Activated T-helper 1 cell treated with anti-CD3 and anti-CD28 coated beads, Interleukin-12 subunit alpha, Interleukin-12 subunit beta, Interleukin-2, Interleukin-4 antibody, amounts not matched to agents 30 ng/mL and 10 ng/mL and 1 ng/mL, durations not matched to agents 14 hours and 24 hours and 36 hours (primary cell): ENCODE measurements around the gene CACNA1C. TPM values are rescaled to one million over a fixed set of nuclear protein-coding genes. Genes with fewer than 3 reads are reported as not detected.

Experiments
- DNase-seq: peaks from one replicate; pipeline ENCODE4 v3.0.0; 2021; ENCODE audit warnings: low spot score
- H3K27ac Mint-ChIP-seq: one replicate; pipeline ENCODE4 v1.8.0; 2021; ENCODE audit warnings: mild to moderate bottlenecking, mixed read lengths
- H3K27me3 Mint-ChIP-seq: one replicate; pipeline ENCODE4 v1.8.0; 2022; ENCODE audit warnings: mild to moderate bottlenecking, moderate library complexity, mixed read lengths; ENCODE audit not compliant: insufficient read depth
- H3K36me3 Mint-ChIP-seq: one replicate; pipeline ENCODE4 v1.8.0; 2021; ENCODE audit warnings: low read depth, mixed read lengths
- H3K4me1 Mint-ChIP-seq: one replicate; pipeline ENCODE4 v1.8.0; 2021; ENCODE audit warnings: low read depth, mixed read lengths
- H3K4me3 Mint-ChIP-seq: one replicate; pipeline ENCODE4 v1.8.0; 2021; ENCODE audit warnings: mild to moderate bottlenecking, moderate library complexity, mixed read lengths
- H3K9me3 Mint-ChIP-seq: one replicate; pipeline ENCODE4 v1.8.0; 2021; ENCODE audit warnings: mixed read lengths
- intact Hi-C: fragments of 100-400 bp; cut with micrococcal nuclease; formaldehyde crosslinking; loops from one replicate; pipeline ENCODE4 v1.15.1; 2024
- total RNA-seq: library from RNA; stranded (reverse); gene quantifications from 2 replicates; pipeline ENCODE4 v1.2.3, GENCODE V29; 2022

The CACNA1C gene
- total RNA-seq, 1 donor from 2014 or later = 0.18 TPM

DNA sequence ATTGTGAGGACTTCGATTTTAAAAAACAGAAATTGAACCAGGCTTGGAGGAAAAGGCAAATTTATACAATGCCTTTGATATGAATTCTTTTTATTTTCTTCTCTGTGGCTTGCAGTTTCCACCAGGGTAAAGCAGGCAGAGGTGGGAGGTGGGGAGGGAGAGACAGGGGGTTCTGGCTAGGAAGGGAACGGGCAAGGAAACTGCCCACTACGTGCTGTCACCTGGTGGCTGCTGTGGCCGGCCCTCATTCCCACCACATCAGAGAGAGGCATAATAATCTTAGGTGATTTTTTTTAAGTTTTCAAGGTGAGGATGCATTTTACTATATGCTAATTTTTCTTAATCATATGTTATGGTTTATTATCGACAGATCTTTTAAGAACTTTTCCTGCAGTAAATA, 145.8 kb downstream of the CACNA1C start:
- Mint-ChIP-seq H3K9me3 (no peaks in the 10 kb centered on the region), H3K36me3 (no peaks in the 10 kb centered on the region), H3K27me3 (peaks cover 5% of the 10 kb centered on the region), H3K4me1 (no peaks in the 10 kb centered on the region), H3K4me3 (no peak overlapping the region), H3K27ac (no peak overlapping the region)
- intact Hi-C loops = no loop called here
- no peak for DNase-seq

GRCh38 chr12:2205996-2206395, 153.2 kb downstream of the CACNA1C start:
- intact Hi-C loops = no loop called here
- Mint-ChIP-seq H3K36me3 (no peaks in the 10 kb centered on the region), H3K4me1 (no peaks in the 10 kb centered on the region), H3K27me3 (peaks cover 4% of the 10 kb centered on the region), H3K27ac (no peak overlapping the region), H3K9me3 (no peaks in the 10 kb centered on the region), H3K4me3 (no peak overlapping the region)
- no peak for DNase-seq

DNA sequence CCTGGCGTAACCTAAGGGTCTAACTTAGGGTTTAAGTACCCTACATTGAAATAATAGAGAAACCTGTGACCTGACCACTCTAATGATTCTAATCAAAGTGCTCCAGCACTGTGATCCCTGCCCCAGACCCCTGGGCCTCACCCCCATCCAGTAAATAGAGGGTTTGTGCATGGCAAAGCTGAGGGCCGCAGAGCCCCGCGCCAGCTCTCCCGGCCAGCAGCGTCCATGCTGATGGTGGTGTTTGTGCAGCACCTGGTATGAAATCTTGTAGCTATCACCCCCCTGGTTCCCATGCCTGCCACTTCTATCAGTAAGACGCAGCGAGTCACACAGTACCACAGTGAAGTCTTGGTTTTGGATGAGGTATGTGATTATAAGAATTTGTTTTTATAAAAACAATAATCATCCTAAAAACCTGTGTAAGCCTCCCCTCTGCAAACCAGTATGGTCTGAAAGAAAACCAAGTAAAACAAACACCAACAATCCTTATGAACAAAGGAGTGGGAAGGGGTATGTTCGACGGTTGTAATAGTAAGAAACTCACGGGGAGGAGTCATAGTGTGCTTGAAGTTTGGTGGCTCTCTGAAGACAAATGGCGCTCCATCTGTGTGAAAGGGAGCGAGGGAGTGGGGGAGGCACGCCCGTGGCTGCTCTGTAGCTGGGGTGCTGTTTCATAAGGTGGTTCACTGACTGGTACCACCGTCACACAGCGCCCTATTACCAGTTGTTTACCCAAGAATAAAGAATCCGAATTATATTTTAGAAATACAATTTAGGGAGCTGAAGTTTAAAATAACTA, 156.2 kb downstream of the CACNA1C start:
- Mint-ChIP-seq H3K36me3 (no peaks in the 10 kb centered on the region), H3K4me1 (no peaks in the 10 kb centered on the region), H3K4me3 (no peak overlapping the region), H3K9me3 (no peaks in the 10 kb centered on the region), H3K27ac (no peak overlapping the region), H3K27me3 (peaks cover 8% of the 10 kb centered on the region)
- intact Hi-C loops = no loop called here
- DNase-seq = no peak

DNA sequence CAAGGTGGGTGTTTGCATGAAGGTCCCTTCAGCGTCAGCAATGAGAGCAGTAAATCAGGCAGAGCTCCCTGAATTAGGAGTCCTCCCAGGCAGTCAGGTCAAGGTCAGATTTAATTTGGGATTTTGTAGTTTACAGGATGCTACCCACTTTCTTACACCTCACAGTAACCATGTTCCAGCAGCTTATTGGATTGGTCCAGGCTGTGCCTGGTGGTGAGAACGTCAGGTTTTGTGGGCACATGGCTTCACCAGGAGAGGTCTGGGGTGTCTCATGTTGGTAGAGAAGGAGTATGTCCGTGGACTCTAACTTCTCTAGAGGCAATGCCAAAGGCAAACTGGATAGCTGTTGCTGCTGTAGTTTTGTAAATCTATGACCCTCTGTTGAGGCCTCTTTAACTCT, 158.3 kb downstream of the CACNA1C start:
- no peaks in the 10 kb centered on the region for H3K9me3 Mint-ChIP-seq
- H3K36me3 Mint-ChIP-seq = no peaks in the 10 kb centered on the region
- H3K4me1 Mint-ChIP-seq = no peaks in the 10 kb centered on the region
- intact Hi-C loops = no loop called here
- H3K4me3 Mint-ChIP-seq = no peak overlapping the region
- H3K27ac Mint-ChIP-seq = no peak overlapping the region
- no peak for DNase-seq
- peaks cover 12% of the 10 kb centered on the region for H3K27me3 Mint-ChIP-seq

DNA sequence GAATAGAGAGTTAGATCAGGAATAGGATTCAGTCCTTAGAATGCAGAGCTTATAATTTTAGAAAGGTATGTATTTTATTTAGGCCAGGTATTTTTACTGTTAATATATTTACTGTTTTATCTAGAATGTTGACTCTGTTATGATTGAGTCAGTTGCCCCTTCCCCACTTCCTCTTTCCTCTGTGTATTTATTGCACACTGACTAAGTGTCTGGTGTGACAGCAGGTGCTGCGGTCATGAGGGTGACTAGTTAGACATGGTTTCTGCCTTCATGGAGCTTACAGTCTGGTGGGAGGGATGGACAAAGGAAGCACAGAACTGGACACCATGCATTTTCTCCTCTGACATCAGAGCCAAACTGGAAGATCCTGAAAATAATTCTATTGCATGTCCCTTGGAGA, 159.8 kb downstream of the CACNA1C start:
- Mint-ChIP-seq H3K36me3 (no peaks in the 10 kb centered on the region), H3K27me3 (peaks cover 12% of the 10 kb centered on the region), H3K27ac (no peak overlapping the region), H3K4me3 (no peak overlapping the region), H3K9me3 (no peaks in the 10 kb centered on the region), H3K4me1 (no peaks in the 10 kb centered on the region)
- DNase-seq = no peak
- intact Hi-C loops = no loop called here

GRCh38 chr12:2212971-2213869, 160.4 kb downstream of the CACNA1C start:
- no peaks in the 10 kb centered on the region for H3K36me3 Mint-ChIP-seq
- no peaks in the 10 kb centered on the region for H3K4me1 Mint-ChIP-seq
- DNase-seq = no peak
- H3K4me3 Mint-ChIP-seq = no peak overlapping the region
- intact Hi-C loops = no loop called here
- H3K27ac Mint-ChIP-seq = no peak overlapping the region
- peaks cover 13% of the 10 kb centered on the region for H3K27me3 Mint-ChIP-seq
- no peaks in the 10 kb centered on the region for H3K9me3 Mint-ChIP-seq

DNA sequence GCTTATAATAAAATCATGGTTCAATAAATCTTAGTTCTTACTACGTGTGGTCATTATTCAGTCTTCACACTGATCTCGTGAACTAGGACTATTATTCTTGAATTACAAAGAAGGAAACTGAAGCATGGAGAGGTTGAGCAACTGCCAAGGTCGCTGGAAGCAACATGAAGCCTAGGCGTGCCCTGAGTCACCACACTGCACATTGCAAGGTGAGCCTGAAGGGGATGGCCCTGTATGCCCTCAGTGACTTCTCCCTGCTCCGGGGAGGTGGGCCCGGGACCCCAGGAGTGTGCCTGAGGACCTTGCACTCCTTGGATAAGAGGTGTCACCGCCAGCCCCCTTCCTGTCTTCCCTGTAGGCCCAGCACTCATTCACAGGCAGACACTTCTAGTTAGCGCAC, 161.6 kb downstream of the CACNA1C start:
- H3K4me1 Mint-ChIP-seq = no peaks in the 10 kb centered on the region
- H3K27ac Mint-ChIP-seq = no peak overlapping the region
- intact Hi-C loops = no loop called here
- DNase-seq = no peak
- H3K27me3 Mint-ChIP-seq = peaks cover 13% of the 10 kb centered on the region
- H3K4me3 Mint-ChIP-seq = no peak overlapping the region
- H3K36me3 Mint-ChIP-seq = no peaks in the 10 kb centered on the region
- no peaks in the 10 kb centered on the region for H3K9me3 Mint-ChIP-seq

DNA sequence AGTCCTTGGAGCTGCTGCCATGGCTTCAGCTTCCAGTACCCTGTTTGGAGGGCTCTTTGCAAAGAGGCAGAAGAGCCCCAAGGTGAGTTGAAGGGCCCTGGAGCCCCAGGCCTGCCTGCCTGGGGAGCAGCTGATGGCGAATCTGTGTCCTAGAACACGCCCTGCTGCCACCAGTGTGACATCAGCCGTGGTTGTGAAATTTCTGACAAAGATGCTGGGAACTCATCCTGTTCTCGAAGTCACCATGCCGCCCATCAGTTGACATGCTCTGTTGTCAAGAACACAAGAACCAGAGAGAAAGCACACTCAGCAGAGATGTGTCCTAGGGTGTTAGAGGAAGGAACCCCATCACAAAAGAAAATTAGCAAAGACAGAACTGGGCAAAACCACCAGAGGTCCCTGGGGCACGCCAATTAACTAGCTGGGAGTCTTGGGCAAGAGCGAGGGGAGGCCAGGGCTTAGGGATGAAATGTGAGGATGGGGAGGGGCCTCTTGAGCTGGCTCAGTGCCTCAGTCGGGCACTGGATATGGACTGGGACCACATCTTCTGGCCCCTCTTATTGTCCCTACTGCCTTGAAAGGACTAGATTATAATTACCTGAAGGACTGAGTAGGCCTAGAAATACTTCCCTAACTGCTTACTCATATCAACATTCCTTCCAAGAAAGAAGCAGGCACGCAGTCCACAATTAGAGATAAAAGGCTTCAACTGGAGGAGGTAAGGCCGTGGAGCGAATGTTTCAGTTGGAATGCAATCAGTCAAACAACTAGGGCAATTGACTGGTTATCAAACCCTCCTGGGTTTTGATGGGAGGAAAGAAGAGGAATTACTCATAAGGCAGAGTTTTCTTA, 163.1 kb downstream of the CACNA1C start:
- DNase-seq = no peak
- intact Hi-C loops = no loop called here
- peaks cover 15% of the 10 kb centered on the region for H3K27me3 Mint-ChIP-seq
- no peaks in the 10 kb centered on the region for H3K4me1 Mint-ChIP-seq
- no peak overlapping the region for H3K4me3 Mint-ChIP-seq
- no peak overlapping the region for H3K27ac Mint-ChIP-seq
- H3K36me3 Mint-ChIP-seq = no peaks in the 10 kb centered on the region
- H3K9me3 Mint-ChIP-seq = no peaks in the 10 kb centered on the region

DNA sequence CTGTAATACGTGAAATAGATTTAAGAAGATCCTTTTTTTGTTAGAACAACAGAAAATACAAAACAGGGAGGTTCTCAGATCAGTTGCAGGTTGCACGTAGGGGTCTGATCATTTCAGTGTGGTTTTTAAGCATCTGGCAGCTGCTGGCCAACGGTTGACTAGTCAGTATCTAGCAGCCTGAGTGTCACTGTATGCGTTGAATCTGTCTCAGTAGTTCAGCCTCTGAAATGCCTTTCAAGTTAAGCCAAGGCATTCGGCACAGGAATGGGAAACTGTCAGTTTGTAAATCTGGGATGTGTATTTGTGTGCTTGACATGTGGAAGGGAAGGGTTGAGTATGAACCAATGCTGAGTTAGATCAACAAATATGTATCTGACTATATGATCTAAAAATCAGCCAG, 165.9 kb downstream of the CACNA1C start:
- Mint-ChIP-seq H3K9me3 (no peaks in the 10 kb centered on the region), H3K4me3 (no peak overlapping the region), H3K36me3 (no peaks in the 10 kb centered on the region), H3K27me3 (peaks cover 16% of the 10 kb centered on the region), H3K4me1 (no peaks in the 10 kb centered on the region), H3K27ac (no peak overlapping the region)
- DNase-seq = no peak
- intact Hi-C loops = no loop called here

- Mint-ChIP-seq H3K27ac (no peak overlapping the region), H3K4me1 (no peaks in the 10 kb centered on the region), H3K27me3 (peaks cover 10% of the 10 kb centered on the region), H3K36me3 (no peaks in the 10 kb centered on the region), H3K4me3 (no peak overlapping the region), H3K9me3 (no peaks in the 10 kb centered on the region)
- intact Hi-C loops = no loop called here
- no peak for DNase-seq
Measured at GRCh38 chr12:2221030-2221621, 168.3 kb downstream of the CACNA1C start.

GRCh38 chr12:2222691-2223090, 169.9 kb downstream of the CACNA1C start:
- Mint-ChIP-seq H3K9me3 (no peaks in the 10 kb centered on the region), H3K4me3 (no peak overlapping the region), H3K27ac (no peak overlapping the region), H3K4me1 (no peaks in the 10 kb centered on the region), H3K27me3 (peaks cover 19% of the 10 kb centered on the region), H3K36me3 (no peaks in the 10 kb centered on the region)
- intact Hi-C loops = no loop called here
- no peak for DNase-seq

DNA sequence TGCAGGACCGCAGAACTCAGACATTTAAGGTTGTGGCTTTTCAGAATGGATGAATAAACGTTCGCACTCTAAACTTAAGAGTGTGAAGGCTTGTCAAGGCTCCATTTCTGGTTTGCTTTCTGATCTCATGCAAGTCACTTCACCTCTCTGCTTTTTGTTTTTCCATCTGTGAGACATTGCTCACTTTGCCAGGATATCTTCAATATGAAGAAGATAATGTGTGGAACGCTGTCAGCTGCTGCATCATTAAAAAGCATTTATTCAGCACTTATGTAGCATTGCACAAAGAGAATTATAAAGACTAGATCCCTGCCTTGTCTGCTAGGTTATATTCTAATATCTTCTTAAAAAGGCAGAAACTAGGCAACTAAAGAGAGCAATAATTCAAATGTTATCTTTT, 172.2 kb downstream of the CACNA1C start:
- Mint-ChIP-seq H3K27ac (no peak overlapping the region), H3K9me3 (no peaks in the 10 kb centered on the region), H3K36me3 (no peaks in the 10 kb centered on the region), H3K4me1 (no peaks in the 10 kb centered on the region), H3K4me3 (no peak overlapping the region), H3K27me3 (peaks cover 22% of the 10 kb centered on the region)
- intact Hi-C loops = no loop called here
- no peak for DNase-seq
